HEK293 (cell line): Measurements from ENCODE around the gene SCN10A.

Source experiments
- CTCF ChIP-seq: fragments of 450-650 bp; formaldehyde crosslinking; IDR thresholded peaks from 2 replicates; pipeline ENCODE4 v1.5.1; 2016; ENCODE audit warnings: missing biosample characterization, missing genetic modification characterization
- GLI4 ChIP-seq: fragments of 450-650 bp; formaldehyde crosslinking; IDR thresholded peaks from 2 replicates; pipeline ENCODE4 v1.5.1; 2016; ENCODE audit warnings: missing biosample characterization, missing genetic modification characterization
- REPIN1 ChIP-seq: fragments of 450-650 bp; formaldehyde crosslinking; IDR thresholded peaks from 2 replicates; pipeline ENCODE4 v1.5.1; 2017; ENCODE audit warnings: missing biosample characterization, missing genetic modification characterization, low read depth
- SCRT2 ChIP-seq: fragments of 450-650 bp; formaldehyde crosslinking; IDR thresholded peaks from 2 replicates; pipeline ENCODE4 v1.5.1; 2016; ENCODE audit warnings: missing biosample characterization, missing genetic modification characterization
- ZBTB21 ChIP-seq: fragments of 450-650 bp; formaldehyde crosslinking; IDR thresholded peaks from 2 replicates; pipeline ENCODE4 v1.5.1; 2017; ENCODE audit warnings: missing biosample characterization, missing genetic modification characterization
- ZNF16 ChIP-seq: fragments of 450-650 bp; formaldehyde crosslinking; IDR thresholded peaks from 2 replicates; pipeline ENCODE4 v1.5.1; 2016; ENCODE audit warnings: low read depth, missing biosample characterization, missing genetic modification characterization
- ZNF239 ChIP-seq: fragments of 450-650 bp; formaldehyde crosslinking; IDR thresholded peaks from 2 replicates; pipeline ENCODE4 v1.5.1; 2016; ENCODE audit warnings: missing biosample characterization, missing genetic modification characterization
- ZNF514 ChIP-seq: fragments of 450-650 bp; formaldehyde crosslinking; IDR thresholded peaks from 2 replicates; pipeline ENCODE4 v1.5.1; 2016; ENCODE audit warnings: missing biosample characterization, missing genetic modification characterization
- ZNF560 ChIP-seq: fragments of 450-650 bp; formaldehyde crosslinking; IDR thresholded peaks from 2 replicates; pipeline ENCODE4 v1.5.1; 2017; ENCODE audit warnings: missing biosample characterization, missing genetic modification characterization, borderline replicate concordance
- ZNF596 ChIP-seq: fragments of 450-650 bp; IDR thresholded peaks from 2 replicates; pipeline ENCODE4 v1.5.0; 2018; ENCODE audit warnings: missing biosample characterization, mild to moderate bottlenecking, missing genetic modification characterization, moderate library complexity
- ZNF707 ChIP-seq: fragments of 450-650 bp; formaldehyde crosslinking; IDR thresholded peaks from 2 replicates; pipeline ENCODE4 v1.5.1; 2016; ENCODE audit warnings: missing biosample characterization, missing genetic modification characterization
- ZSCAN30 ChIP-seq: fragments of 450-650 bp; IDR thresholded peaks from 2 replicates; pipeline ENCODE4 v1.5.1; 2018; ENCODE audit warnings: missing biosample characterization, mild to moderate bottlenecking, missing genetic modification characterization, moderate library complexity
- TF ChIP-seq, protein P1 (sequence below): fragments of 450-650 bp; formaldehyde crosslinking; optimal IDR thresholded peaks from 2 replicates; pipeline ENCODE3; 2016; ENCODE audit warnings: missing biosample characterization, mild to moderate bottlenecking, missing genetic modification characterization

DNA sequence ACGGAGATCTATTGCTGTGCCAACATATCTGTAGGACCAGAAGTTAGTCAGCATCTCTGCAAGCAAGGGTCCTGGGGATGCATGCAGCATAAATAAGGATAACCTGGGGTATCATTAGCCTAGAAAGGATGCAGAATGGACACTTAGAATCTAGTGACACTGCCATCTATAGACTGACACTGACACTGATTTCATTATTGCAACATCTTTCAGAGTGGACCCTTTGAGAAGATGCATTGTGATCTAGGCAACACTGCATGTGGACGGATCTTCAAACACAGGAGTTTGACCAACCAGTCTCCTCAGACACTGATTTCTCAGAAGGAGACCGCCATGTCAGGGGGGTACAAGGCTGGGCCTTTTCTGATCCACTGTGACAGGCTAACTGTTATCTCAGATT is 52.4 kb downstream of the SCN10A start:
- no peak for TF ChIP-seq GLI4 (tag by site-specific recombination)
- TF ChIP-seq ZSCAN30 (tag by site-specific recombination): no peak
- TF ChIP-seq ZNF16 (tag by site-specific recombination): no peak
- no peak for TF ChIP-seq ZNF239 (tag by site-specific recombination)
- TF ChIP-seq, protein P1, sequence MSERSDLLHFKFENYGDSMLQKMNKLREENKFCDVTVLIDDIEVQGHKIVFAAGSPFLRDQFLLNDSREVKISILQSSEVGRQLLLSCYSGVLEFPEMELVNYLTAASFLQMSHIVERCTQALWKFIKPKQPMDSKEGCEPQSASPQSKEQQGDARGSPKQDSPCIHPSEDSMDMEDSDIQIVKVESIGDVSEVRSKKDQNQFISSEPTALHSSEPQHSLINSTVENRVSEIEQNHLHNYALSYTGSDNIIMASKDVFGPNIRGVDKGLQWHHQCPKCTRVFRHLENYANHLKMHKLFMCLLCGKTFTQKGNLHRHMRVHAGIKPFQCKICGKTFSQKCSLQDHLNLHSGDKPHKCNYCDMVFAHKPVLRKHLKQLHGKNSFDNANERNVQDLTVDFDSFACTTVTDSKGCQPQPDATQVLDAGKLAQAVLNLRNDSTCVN: no peak
- no peak for TF ChIP-seq CTCF (tag by site-specific recombination)
- no peak for TF ChIP-seq ZNF514
- no peak for TF ChIP-seq ZNF596
- TF ChIP-seq SCRT2 (tag by site-specific recombination): no peak
- TF ChIP-seq ZBTB21: no peak
- TF ChIP-seq ZNF560 (tag by site-specific recombination): no peak
- no peak for TF ChIP-seq REPIN1
- TF ChIP-seq ZNF707 (tag by site-specific recombination): no peak
